ENCODE results near the gene HOMER1. TPM values are rescaled to one million over a fixed set of nuclear protein-coding genes. Genes with fewer than 3 reads are reported as not detected.
A peak's percentile ranks its signal among the peaks of the same experiment; 100 is the strongest.

The HOMER1 gene
- total and polyA plus RNA-seq, 7 experiments from 2014 or later: 0.83 to 4.3 (median 2.6) TPM

GRCh38 chr5:79513308-79513703 is 628 bp downstream of the HOMER1 start:
- ChIA-PET POLR2A (interaction anchor here (1.6 kb wide), 1 partner anchor 99 kb away, joined by 10 read pairs; the partner anchor contains the start of gene TENT2), CTCF (no interaction called here)
- peaks cover 4 to 26% of the 10 kb centered on the region in 2 donors for H3K4me1 ChIP-seq (ENCODE audit: control insufficient read depth in 2 of 2, insufficient read depth in 2 of 2, low read length in 2 of 2)
- no peaks in the 10 kb centered on the region for H3K9me3 ChIP-seq (ENCODE audit: control insufficient read depth in 2 of 3, low read length in 3 of 3)
- Mint-ChIP-seq H3K27me3 (peaks cover 0 to 34% (median 23%) of the 10 kb centered on the region in 5 donors), H3K36me3 (no peaks in the 10 kb centered on the region), H3K27ac (peak overlapping the region in 7 of 9 donors; percentile 49 to 94 (median 65)), H3K4me1 (peaks cover 6 to 49% (median 40%) of the 10 kb centered on the region in 7 donors), H3K9me3 (peaks cover 0 to 4% (median 0%) of the 10 kb centered on the region in 11 donors), H3K4me3 (peak overlapping the region; percentile 61 to 95 (median 86))
- H3K36me3 ChIP-seq (ENCODE audit: control insufficient read depth in 2 of 3, insufficient read depth in 3 of 3, low read length in 3 of 3): no peaks in the 10 kb centered on the region
- peak overlapping the region; percentile 97 for H3K27ac ChIP-seq (ENCODE audit: low read depth, low read length)
- ATAC-seq (peak; percentile 8), DNase-seq (peak in 4 of 9 donors; percentile 9 to 23 (median 16))
- peak overlapping the region; percentile 71 for H3K4me3 ChIP-seq (ENCODE audit: low read length)
- peaks cover 0 to 7% of the 10 kb centered on the region in 2 donors for H3K27me3 ChIP-seq (ENCODE audit: control insufficient read depth in 2 of 2, insufficient read depth in 2 of 2, low read length in 2 of 2)
- intact Hi-C loops (cut with micrococcal nuclease): loop anchor here (2.0 to 10.0 kb wide), 7 partner anchors 531 to 1789 kb away; partner anchors contain the start of genes DHFR (in 2 of the 2), MSH3 (in 2 of the 2), ZCCHC9 (in 2 of the 2) and TBCA (in 1 of the 2)

- peaks cover 0 to 34% (median 24%) of the 10 kb centered on the region in 5 donors for H3K27me3 Mint-ChIP-seq
- CTCF ChIA-PET: no interaction called here
- Histone ChIP-seq H3K4me1 (ENCODE audit: control insufficient read depth in 2 of 2, insufficient read depth in 2 of 2, low read length in 2 of 2) (peaks cover 4 to 26% of the 10 kb centered on the region in 2 donors), H3K36me3 (ENCODE audit: control insufficient read depth in 2 of 3, insufficient read depth in 3 of 3, low read length in 3 of 3) (no peaks in the 10 kb centered on the region), H3K4me3 (ENCODE audit: low read length) (peak overlapping the region; percentile 71), H3K27ac (ENCODE audit: low read depth, low read length) (peak overlapping the region; percentile 97), H3K9me3 (ENCODE audit: control insufficient read depth in 2 of 3, low read length in 3 of 3) (no peaks in the 10 kb centered on the region), H3K27me3 (ENCODE audit: control insufficient read depth in 2 of 2, insufficient read depth in 2 of 2, low read length in 2 of 2) (peaks cover 0 to 7% of the 10 kb centered on the region in 2 donors)
- DNase-seq (peak in 4 of 9 donors; percentile 9 to 21 (median 14)), ATAC-seq (no peak)
- H3K36me3 Mint-ChIP-seq: no peaks in the 10 kb centered on the region
- intact Hi-C loops (cut with micrococcal nuclease): loop anchor here (2.0 to 10.0 kb wide), 7 partner anchors 530 to 1790 kb away; partner anchors contain the start of genes DHFR (in 2 of the 2), MSH3 (in 2 of the 2), ZCCHC9 (in 2 of the 2) and TBCA (in 1 of the 2)
- H3K4me3 Mint-ChIP-seq: peak overlapping the region; percentile 61 to 95 (median 86)
- H3K4me1 Mint-ChIP-seq: peaks cover 6 to 43% (median 38%) of the 10 kb centered on the region in 7 donors
- peaks cover 0 to 4% (median 0%) of the 10 kb centered on the region in 11 donors for H3K9me3 Mint-ChIP-seq
- POLR2A ChIA-PET: interaction anchor here (0.6 to 1.8 kb wide), 2 partner anchors 277 to 1152 kb away, joined by 3 to 5 read pairs; partner anchors contain the start of genes JMY and SCAMP1
- H3K27ac Mint-ChIP-seq: peak overlapping the region in 7 of 9 donors; percentile 49 to 94 (median 60)
Measured at GRCh38 chr5:79512471-79513307, 1.2 kb downstream of the HOMER1 start.

DNA sequence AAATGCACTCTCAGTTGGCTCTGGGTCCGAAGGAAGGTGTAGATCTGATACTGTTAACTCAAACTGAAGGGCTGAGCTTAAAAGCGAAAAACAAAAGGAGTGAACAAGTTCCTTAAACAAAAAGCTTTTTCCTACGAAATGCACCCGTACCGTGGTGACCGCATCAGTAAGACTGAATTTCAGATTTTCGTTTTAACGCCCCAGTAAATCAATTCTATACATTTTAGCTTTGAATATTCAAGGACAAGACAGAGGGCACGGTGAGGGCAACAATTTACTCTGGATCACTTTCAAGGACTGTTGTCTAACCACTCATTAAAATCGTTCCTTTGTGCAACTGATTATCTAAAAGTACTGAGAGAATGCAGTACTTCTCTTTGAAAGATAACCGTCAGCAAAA is 1.9 kb downstream of the HOMER1 start:
- intact Hi-C loops (cut with micrococcal nuclease): loop anchor here (2.0 to 10.0 kb wide), 7 partner anchors 530 to 1790 kb away; partner anchors contain the start of genes DHFR (in 2 of the 2), MSH3 (in 2 of the 2), ZCCHC9 (in 2 of the 2) and TBCA (in 1 of the 2)
- peaks cover 0 to 7% of the 10 kb centered on the region in 2 donors for H3K27me3 ChIP-seq (ENCODE audit: control insufficient read depth in 2 of 2, insufficient read depth in 2 of 2, low read length in 2 of 2)
- H3K27ac Mint-ChIP-seq: no peak overlapping the region
- H3K27me3 Mint-ChIP-seq: peaks cover 0 to 34% (median 24%) of the 10 kb centered on the region in 5 donors
- ChIA-PET CTCF (no interaction called here), POLR2A (interaction anchor here (1.8 kb wide), 1 partner anchor 276 kb away, joined by 5 read pairs; the partner anchor contains the start of gene JMY)
- peaks cover 5 to 37% (median 32%) of the 10 kb centered on the region in 7 donors for H3K4me1 Mint-ChIP-seq
- DNase-seq (no peak), ATAC-seq (no peak)
- no peak overlapping the region for H3K27ac ChIP-seq (ENCODE audit: low read depth, low read length)
- H3K9me3 Mint-ChIP-seq: peaks cover 0 to 4% (median 0%) of the 10 kb centered on the region in 11 donors
- no peaks in the 10 kb centered on the region for H3K36me3 Mint-ChIP-seq
- H3K4me3 ChIP-seq (ENCODE audit: low read length): no peak overlapping the region
- no peaks in the 10 kb centered on the region for H3K9me3 ChIP-seq (ENCODE audit: control insufficient read depth in 2 of 3, low read length in 3 of 3)
- H3K4me3 Mint-ChIP-seq: peak overlapping the region in 8 of 10 donors; percentile 8 to 95 (median 72)
- no peaks in the 10 kb centered on the region for H3K36me3 ChIP-seq (ENCODE audit: control insufficient read depth in 2 of 3, insufficient read depth in 3 of 3, low read length in 3 of 3)
- H3K4me1 ChIP-seq (ENCODE audit: control insufficient read depth in 2 of 2, insufficient read depth in 2 of 2, low read length in 2 of 2): peaks cover 4 to 22% of the 10 kb centered on the region in 2 donors

DNA sequence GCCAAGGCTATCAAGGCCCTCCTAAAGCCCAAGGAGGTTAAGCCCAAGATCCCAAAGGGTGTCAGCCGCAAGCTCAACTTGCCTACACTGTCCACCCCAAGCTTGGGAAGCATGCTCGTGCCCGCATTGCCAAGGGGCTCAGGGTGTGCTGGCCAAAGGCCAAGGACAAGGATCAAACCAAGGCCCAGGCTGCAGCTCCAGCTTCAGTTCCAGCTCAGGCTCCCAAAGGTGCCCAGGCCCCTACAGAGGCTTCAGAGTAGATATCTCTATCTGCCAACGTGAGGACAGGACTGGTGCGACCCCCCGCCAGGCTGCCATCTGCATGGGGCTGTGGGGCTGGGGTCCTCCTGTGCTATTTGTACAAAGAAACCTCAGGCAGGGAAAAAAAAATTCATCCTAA is 3.3 kb downstream of the HOMER1 start:
- peaks cover 4 to 20% of the 10 kb centered on the region in 2 donors for H3K4me1 ChIP-seq (ENCODE audit: control insufficient read depth in 2 of 2, insufficient read depth in 2 of 2, low read length in 2 of 2)

DNA sequence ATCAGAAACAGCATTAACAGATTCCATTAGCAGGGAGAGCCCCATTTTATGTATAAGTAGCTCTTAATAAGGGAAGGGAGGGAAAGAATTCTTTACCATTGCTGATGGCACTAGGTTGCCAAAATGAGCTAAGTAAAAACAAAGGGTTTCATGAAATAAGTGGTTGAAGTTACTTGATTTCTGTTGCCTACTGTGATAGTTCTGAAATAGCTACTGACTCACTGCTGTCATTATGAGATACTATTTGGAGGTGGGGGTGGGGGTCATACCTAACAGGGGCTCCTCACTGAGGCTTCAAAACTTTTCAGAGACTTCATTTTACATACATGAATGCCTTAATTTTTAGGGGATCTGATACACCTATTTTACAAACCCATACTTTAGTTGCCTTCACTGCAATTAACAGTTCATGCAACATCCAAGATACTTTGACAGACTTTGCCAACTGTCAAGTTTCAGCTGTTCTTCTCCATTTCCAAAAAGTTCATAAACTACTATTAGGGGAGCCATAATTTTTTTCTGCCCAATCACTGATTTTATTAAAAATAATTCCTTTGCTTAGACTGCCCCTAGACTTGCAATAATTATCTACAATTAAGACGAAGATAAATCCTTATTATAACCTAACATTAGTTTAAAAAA is 4.6 kb downstream of the HOMER1 start:
- ATAC-seq: no peak
- H3K36me3 ChIP-seq (ENCODE audit: control insufficient read depth in 2 of 3, insufficient read depth in 3 of 3, low read length in 3 of 3): no peaks in the 10 kb centered on the region

More for the DNA sequence above, 3.3 kb downstream of the HOMER1 start:
- ChIA-PET POLR2A (no interaction called here), CTCF (no interaction called here)
- no peaks in the 10 kb centered on the region for H3K36me3 ChIP-seq (ENCODE audit: control insufficient read depth in 2 of 3, insufficient read depth in 3 of 3, low read length in 3 of 3)
- Mint-ChIP-seq H3K4me1 (peaks cover 3 to 34% (median 28%) of the 10 kb centered on the region in 7 donors), H3K4me3 (no peak overlapping the region), H3K27me3 (peaks cover 0 to 34% (median 24%) of the 10 kb centered on the region in 5 donors), H3K9me3 (peaks cover 0 to 4% (median 0%) of the 10 kb centered on the region in 11 donors), H3K27ac (no peak overlapping the region), H3K36me3 (peaks cover 0 to 3% (median 0%) of the 10 kb centered on the region in 5 donors)
- H3K4me3 ChIP-seq (ENCODE audit: low read length): no peak overlapping the region
- intact Hi-C loops (cut with micrococcal nuclease): loop anchor here (5.0 to 10.0 kb wide), 6 partner anchors 528 to 1792 kb away; partner anchors contain the start of genes ZCCHC9 (in 2 of the 2), TBCA (in 1 of the 2) and ZFYVE16 (in 1 of the 2)
- no peaks in the 10 kb centered on the region for H3K9me3 ChIP-seq (ENCODE audit: control insufficient read depth in 2 of 3, low read length in 3 of 3)
- no peak overlapping the region for H3K27ac ChIP-seq (ENCODE audit: low read depth, low read length)
- DNase-seq: no peak
- ATAC-seq: no peak
- H3K27me3 ChIP-seq (ENCODE audit: control insufficient read depth in 2 of 2, insufficient read depth in 2 of 2, low read length in 2 of 2): peaks cover 0 to 7% of the 10 kb centered on the region in 2 donors

GRCh38 chr5:79508794-79509193 is 5.1 kb downstream of the HOMER1 start:
- H3K36me3 ChIP-seq (ENCODE audit: control insufficient read depth in 2 of 3, insufficient read depth in 3 of 3, low read length in 3 of 3): no peaks in the 10 kb centered on the region
- H3K9me3 ChIP-seq (ENCODE audit: control insufficient read depth in 2 of 3, low read length in 3 of 3): no peaks in the 10 kb centered on the region
- no peak overlapping the region for H3K4me3 ChIP-seq (ENCODE audit: low read length)
- H3K4me1 ChIP-seq (ENCODE audit: control insufficient read depth in 2 of 2, insufficient read depth in 2 of 2, low read length in 2 of 2): peaks cover 0 to 14% of the 10 kb centered on the region in 2 donors
- intact Hi-C loops (cut with micrococcal nuclease): no loop called here
- H3K27ac ChIP-seq (ENCODE audit: low read depth, low read length): no peak overlapping the region
- H3K27me3 ChIP-seq (ENCODE audit: control insufficient read depth in 2 of 2, insufficient read depth in 2 of 2, low read length in 2 of 2): peaks cover 0 to 7% of the 10 kb centered on the region in 2 donors
- Mint-ChIP-seq H3K9me3 (peaks cover 0 to 1% (median 0%) of the 10 kb centered on the region in 11 donors), H3K4me1 (peaks cover 0 to 27% (median 20%) of the 10 kb centered on the region in 7 donors), H3K27me3 (peaks cover 0 to 32% (median 27%) of the 10 kb centered on the region in 5 donors), H3K4me3 (no peak overlapping the region), H3K27ac (no peak overlapping the region), H3K36me3 (peaks cover 0 to 3% (median 0%) of the 10 kb centered on the region in 5 donors)
- CTCF ChIA-PET: no interaction called here
- POLR2A ChIA-PET: interaction anchor here (0.8 kb wide), 1 partner anchor 9 kb away, joined by 3 read pairs; no protein-coding TSS in a partner anchor
- no peak for DNase-seq
- no peak for ATAC-seq

More for the DNA sequence above, 4.6 kb downstream of the HOMER1 start:
- ChIA-PET POLR2A (interaction anchor here (0.8 kb wide), 1 partner anchor 8 kb away, joined by 3 read pairs; no protein-coding TSS in a partner anchor), CTCF (no interaction called here)
- H3K9me3 Mint-ChIP-seq: peaks cover 0 to 2% (median 0%) of the 10 kb centered on the region in 11 donors
- Histone ChIP-seq H3K27ac (ENCODE audit: low read depth, low read length) (no peak overlapping the region), H3K27me3 (ENCODE audit: control insufficient read depth in 2 of 2, insufficient read depth in 2 of 2, low read length in 2 of 2) (peaks cover 0 to 7% of the 10 kb centered on the region in 2 donors), H3K9me3 (ENCODE audit: control insufficient read depth in 2 of 3, low read length in 3 of 3) (no peaks in the 10 kb centered on the region), H3K4me1 (ENCODE audit: control insufficient read depth in 2 of 2, insufficient read depth in 2 of 2, low read length in 2 of 2) (peaks cover 0 to 14% of the 10 kb centered on the region in 2 donors), H3K4me3 (ENCODE audit: low read length) (no peak overlapping the region)
- intact Hi-C loops (cut with micrococcal nuclease): no loop called here
- no peak overlapping the region for H3K4me3 Mint-ChIP-seq
- H3K27ac Mint-ChIP-seq: no peak overlapping the region
- DNase-seq: no peak
- H3K4me1 Mint-ChIP-seq: peaks cover 0 to 28% (median 22%) of the 10 kb centered on the region in 7 donors
- H3K27me3 Mint-ChIP-seq: peaks cover 0 to 33% (median 24%) of the 10 kb centered on the region in 5 donors
- peaks cover 0 to 3% (median 0%) of the 10 kb centered on the region in 5 donors for H3K36me3 Mint-ChIP-seq

Data from naive thymus-derived CD4-positive, alpha-beta T cell (primary cell).